Thymus (tissue), 11 donors: Measurements from ENCODE around the gene WDFY3. TPM values are rescaled to one million over a fixed set of nuclear protein-coding genes. Genes with fewer than 3 reads are reported as not detected.
"Not testable (repeated sequence)": the region's sequence is repeated elsewhere in the genome, so short reads cannot be mapped to it uniquely, and the experiment has no call there.

Experiments used
- DNase-seq, 9 donors: peaks; one replicate each; pipeline ENCODE4 v3.0.0-alpha.2; 2013; ENCODE audit warnings: low spot score in 9 of 9, low read depth in 6 of 9, missing footprints in 1 of 9
- H3K27ac ChIP-seq, 2 donors: one replicate each; pipeline ENCODE4 v1.5.1; 2013; ENCODE audit warnings: control low read depth in 1 of 2, low read depth in 1 of 2, low read length in 1 of 2, mild to moderate bottlenecking in 1 of 2, moderate library complexity in 1 of 2
- H3K27me3 ChIP-seq, 2 donors: one replicate each; pipeline ENCODE4 v1.5.1; 2013; ENCODE audit warnings: low read length in 1 of 2; ENCODE audit not compliant: control insufficient read depth in 2 of 2, insufficient read depth in 1 of 2
- H3K36me3 ChIP-seq, 2 donors: one replicate each; pipeline ENCODE4 v1.5.1; 2013; ENCODE audit warnings: low read length in 1 of 2, mild to moderate bottlenecking in 1 of 2, moderate library complexity in 1 of 2; ENCODE audit not compliant: control insufficient read depth in 2 of 2, insufficient read depth in 2 of 2
- H3K4me1 ChIP-seq, 2 donors: one replicate each; pipeline ENCODE4 v1.5.1; 2013; ENCODE audit warnings: low read length in 2 of 2; ENCODE audit not compliant: control insufficient read depth in 2 of 2, insufficient read depth in 2 of 2
- H3K4me3 ChIP-seq, 2 donors: one replicate each; pipeline ENCODE4 v1.5.1; 2013; ENCODE audit warnings: low read length in 2 of 2, control low read depth in 1 of 2, mild to moderate bottlenecking in 1 of 2
- H3K9me3 ChIP-seq, 2 donors: one replicate each; pipeline ENCODE4 v1.5.1; 2013; ENCODE audit warnings: low read length in 1 of 2, mild to moderate bottlenecking in 1 of 2; ENCODE audit not compliant: control insufficient read depth in 2 of 2, insufficient read depth in 1 of 2
- WGBS: extraction: QIAGEN DNeasy Blood & Tissue Kit; methylation state at CpG from one replicate; pipeline ENCODE4 v1.1.7; 2013; 5-methylcytosine and 5-hydroxymethylcytosine counted together
- polyA plus RNA-seq: library from polyadenylated mRNA; stranded (reverse); fragments of 200-250 nt; gene quantifications from one replicate; pipeline ENCODE4 v1.2.3, GENCODE V29; 2013
- total RNA-seq: library from RNA; stranded (reverse); fragments of 120-200 nt; gene quantifications from one replicate; pipeline ENCODE4 v1.2.4, GENCODE V29; 2013
- donor health status: healthy.

Gene WDFY3
- total and polyA plus RNA-seq, 2 donors = 4.8 to 8.3 TPM

DNA sequence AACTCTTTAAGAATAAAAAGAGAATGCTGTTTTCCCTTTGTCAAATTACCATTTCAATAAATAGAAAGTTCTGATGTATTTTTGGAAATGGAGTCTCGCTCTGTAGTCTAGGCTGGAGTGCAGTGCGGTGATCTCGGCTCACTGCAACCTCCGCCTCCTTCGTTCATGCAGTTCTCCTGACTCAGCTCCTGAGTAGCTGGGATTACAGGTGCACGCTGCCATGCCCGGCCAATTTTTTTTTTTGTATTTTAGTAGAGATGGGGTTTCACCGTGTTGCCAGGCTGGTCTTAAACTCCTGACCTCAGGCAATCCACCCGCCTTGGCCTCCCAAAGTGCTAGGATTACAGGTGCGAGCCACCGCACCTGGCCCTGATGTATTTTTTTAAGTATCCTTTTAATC is 159.9 kb downstream of the WDFY3 start:
- not testable (repeated sequence) for DNase-seq, H3K36me3 ChIP-seq
- 95% methylated on average over 11 of the region's 11 CpGs for WGBS

GRCh38 chr4:84804136-84804535 is 162.4 kb downstream of the WDFY3 start:
- Histone ChIP-seq H3K27ac (no peak overlapping the region), H3K27me3 (no peaks in the 10 kb centered on the region), H3K9me3 (no peaks in the 10 kb centered on the region), H3K36me3 (no peaks in the 10 kb centered on the region), H3K4me3 (no peak overlapping the region), H3K4me1 (no peaks in the 10 kb centered on the region)
- no peak for DNase-seq
- 95% methylated on average over 4 of the region's 4 CpGs for WGBS

More for the DNA sequence above, 159.9 kb downstream of the WDFY3 start:
- not testable (repeated sequence) for H3K27me3 ChIP-seq, H3K4me1 ChIP-seq, H3K4me3 ChIP-seq, H3K27ac ChIP-seq, H3K9me3 ChIP-seq

DNA sequence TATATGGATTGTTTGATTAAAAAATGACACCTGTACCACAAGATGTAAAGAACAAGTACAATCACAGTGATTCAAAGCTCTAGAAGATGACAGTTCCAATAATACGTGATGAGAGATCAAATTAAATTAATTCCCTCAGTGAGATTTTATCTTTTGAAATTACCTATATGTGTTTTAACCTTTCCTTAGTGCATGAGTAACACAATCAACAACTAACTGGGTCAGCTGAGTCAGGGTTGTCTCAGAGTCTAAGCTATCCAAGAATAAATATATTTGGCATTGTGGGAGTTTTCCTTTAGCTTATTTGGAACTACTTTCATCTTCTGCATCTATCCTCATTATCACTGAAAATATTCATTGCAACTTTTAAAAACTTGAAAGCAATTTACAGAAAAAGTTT is 162.8 kb downstream of the WDFY3 start:
- H3K4me1 ChIP-seq = no peaks in the 10 kb centered on the region
- no peaks in the 10 kb centered on the region for H3K9me3 ChIP-seq
- no peaks in the 10 kb centered on the region for H3K36me3 ChIP-seq
- H3K27ac ChIP-seq = no peak overlapping the region
- DNase-seq = no peak
- H3K27me3 ChIP-seq = no peaks in the 10 kb centered on the region
- WGBS = 94% methylated on average over 1 of the region's 1 CpG
- no peak overlapping the region for H3K4me3 ChIP-seq

DNA sequence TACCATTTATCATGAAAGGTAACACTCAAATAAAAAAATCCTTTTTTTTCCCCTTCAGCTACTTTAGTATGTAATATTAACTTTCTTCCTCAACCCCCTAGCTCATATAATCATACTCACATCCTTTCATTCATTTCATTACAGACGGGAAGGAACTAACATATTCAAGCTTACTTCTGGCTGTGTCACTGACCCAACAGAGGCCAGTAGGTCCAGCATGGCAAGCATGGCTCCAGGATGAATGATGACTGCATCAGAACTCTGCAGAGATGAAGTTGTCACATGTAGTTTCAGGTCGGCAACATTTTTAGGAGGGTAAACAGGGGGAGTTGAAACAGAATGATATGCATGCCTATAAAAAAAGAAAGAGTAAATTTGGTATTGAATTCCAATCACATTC is 163.4 kb downstream of the WDFY3 start:
- Histone ChIP-seq H3K27me3 (no peaks in the 10 kb centered on the region), H3K9me3 (no peaks in the 10 kb centered on the region), H3K4me3 (no peak overlapping the region), H3K36me3 (no peaks in the 10 kb centered on the region), H3K4me1 (no peaks in the 10 kb centered on the region), H3K27ac (no peak overlapping the region)
- 97% methylated on average over 2 of the region's 2 CpGs for WGBS
- no peak for DNase-seq

DNA sequence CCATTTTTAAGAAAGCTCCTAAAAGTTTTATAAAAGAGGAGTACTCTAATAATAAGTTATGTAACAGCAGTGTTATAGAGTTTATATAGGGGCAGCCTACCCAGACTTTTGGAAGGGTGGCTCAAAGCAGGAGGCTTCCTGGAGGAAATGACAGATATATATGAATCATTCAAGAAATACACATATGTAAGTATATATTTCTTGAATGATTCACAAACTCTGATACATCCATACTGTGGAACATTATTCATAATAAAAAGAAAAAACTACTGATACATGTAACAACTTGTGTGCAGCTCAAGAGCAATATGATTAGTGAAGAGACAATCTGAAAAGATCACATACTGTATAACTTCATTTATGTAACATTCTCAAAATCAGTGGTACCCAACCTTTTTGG is 166.2 kb downstream of the WDFY3 start:
- Histone ChIP-seq H3K27ac (no peak overlapping the region), H3K36me3 (no peaks in the 10 kb centered on the region), H3K27me3 (no peaks in the 10 kb centered on the region), H3K4me1 (no peaks in the 10 kb centered on the region), H3K9me3 (no peaks in the 10 kb centered on the region), H3K4me3 (no peak overlapping the region)
- DNase-seq = no peak

DNA sequence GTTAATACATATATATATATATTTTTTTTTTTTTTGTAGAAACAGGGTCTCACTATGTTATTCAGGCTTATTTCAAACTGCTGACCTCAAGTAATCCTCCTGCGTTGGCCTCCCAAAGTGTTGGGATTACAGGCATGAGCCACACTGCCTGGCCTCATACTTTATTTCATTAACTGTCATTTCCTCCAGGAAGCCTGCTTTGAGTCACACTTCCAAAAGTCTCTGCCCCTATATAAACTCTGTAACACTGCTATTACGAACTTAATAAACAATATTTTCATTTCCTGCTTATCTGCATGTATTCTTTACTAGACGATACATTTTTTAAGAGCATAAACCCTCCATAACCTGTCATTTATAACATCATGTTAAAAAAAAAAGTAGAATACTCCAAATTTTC is 167.2 kb downstream of the WDFY3 start:
- H3K36me3 ChIP-seq = no peaks in the 10 kb centered on the region
- H3K27me3 ChIP-seq = no peaks in the 10 kb centered on the region
- no peaks in the 10 kb centered on the region for H3K9me3 ChIP-seq
- DNase-seq = no peak
- H3K4me3 ChIP-seq = no peak overlapping the region
- no peak overlapping the region for H3K27ac ChIP-seq
- H3K4me1 ChIP-seq = no peaks in the 10 kb centered on the region
- 94% methylated on average over 3 of the region's 3 CpGs for WGBS

DNA sequence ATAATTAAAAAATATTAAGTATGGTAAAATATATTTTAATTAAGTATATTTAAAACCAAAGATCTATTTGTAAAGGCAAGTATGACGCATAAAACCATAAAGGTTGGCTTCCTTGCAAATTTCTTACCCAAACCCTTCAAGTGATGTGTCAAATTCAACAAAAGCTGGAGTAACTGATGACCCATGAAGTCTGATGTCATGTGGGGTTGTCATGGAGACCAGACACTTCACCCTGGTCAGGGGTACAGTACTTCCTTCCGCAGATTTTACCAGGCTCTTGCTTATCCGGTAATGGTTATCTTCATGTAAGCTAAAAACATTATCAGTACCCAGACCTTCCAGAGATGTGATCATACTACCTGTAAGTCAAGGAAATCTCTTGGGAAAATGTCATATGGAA is 170.1 kb downstream of the WDFY3 start:
- no peak overlapping the region for H3K27ac ChIP-seq
- no peaks in the 10 kb centered on the region for H3K4me1 ChIP-seq
- no peaks in the 10 kb centered on the region for H3K9me3 ChIP-seq
- H3K36me3 ChIP-seq = no peaks in the 10 kb centered on the region
- 97% methylated on average over 3 of the region's 3 CpGs for WGBS
- H3K27me3 ChIP-seq = no peaks in the 10 kb centered on the region
- DNase-seq = no peak
- no peak overlapping the region for H3K4me3 ChIP-seq

- Histone ChIP-seq H3K27ac (no peak overlapping the region), H3K4me3 (no peak overlapping the region), H3K4me1 (no peaks in the 10 kb centered on the region), H3K36me3 (no peaks in the 10 kb centered on the region), H3K27me3 (no peaks in the 10 kb centered on the region), H3K9me3 (no peaks in the 10 kb centered on the region)
- WGBS = 93% methylated on average over 4 of the region's 4 CpGs
- no peak for DNase-seq
These were observed 173.9 kb downstream of the WDFY3 start for GRCh38 chr4:84792366-84793301.

GRCh38 chr4:84790769-84791565 is 175.5 kb downstream of the WDFY3 start:
- Histone ChIP-seq H3K27ac (no peak overlapping the region), H3K4me3 (no peak overlapping the region), H3K4me1 (no peaks in the 10 kb centered on the region), H3K36me3 (no peaks in the 10 kb centered on the region), H3K27me3 (no peaks in the 10 kb centered on the region), H3K9me3 (no peaks in the 10 kb centered on the region)
- WGBS = 94% methylated on average over 5 of the region's 5 CpGs
- DNase-seq = no peak
